Measurements from ENCODE around the gene PCBP3. TPM values are rescaled to one million over a fixed set of nuclear protein-coding genes. Genes with fewer than 3 reads are reported as not detected.
"Not testable (repeated sequence)": the region's sequence is repeated elsewhere in the genome, so short reads cannot be mapped to it uniquely, and the experiment has no call there.

PCBP3 gene
- total RNA-seq, 6 experiments from 2014 or later, result 0.37 to 1.5 (median 0.69) TPM

DNA sequence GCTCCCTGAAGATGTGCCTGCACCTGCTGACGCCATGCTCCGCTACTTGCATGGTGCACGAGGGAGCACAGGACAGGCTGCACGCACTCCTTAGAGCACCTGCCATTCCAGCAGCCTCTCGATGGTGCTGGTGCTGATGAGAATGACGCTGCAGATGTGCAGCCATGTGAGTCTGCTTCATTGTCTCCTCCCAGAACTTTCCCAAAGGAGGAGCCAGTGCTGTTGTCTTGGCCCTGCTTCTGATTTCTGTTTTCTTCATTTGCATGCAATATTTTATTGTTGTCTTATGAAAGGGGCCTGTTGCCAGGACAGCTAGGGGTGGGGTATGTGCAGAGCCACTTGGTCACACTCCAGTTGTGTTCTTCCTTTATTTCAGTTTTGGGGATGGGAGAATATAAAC is 70.1 kb downstream of the PCBP3 start:
- TF ChIP-seq, protein P1, sequence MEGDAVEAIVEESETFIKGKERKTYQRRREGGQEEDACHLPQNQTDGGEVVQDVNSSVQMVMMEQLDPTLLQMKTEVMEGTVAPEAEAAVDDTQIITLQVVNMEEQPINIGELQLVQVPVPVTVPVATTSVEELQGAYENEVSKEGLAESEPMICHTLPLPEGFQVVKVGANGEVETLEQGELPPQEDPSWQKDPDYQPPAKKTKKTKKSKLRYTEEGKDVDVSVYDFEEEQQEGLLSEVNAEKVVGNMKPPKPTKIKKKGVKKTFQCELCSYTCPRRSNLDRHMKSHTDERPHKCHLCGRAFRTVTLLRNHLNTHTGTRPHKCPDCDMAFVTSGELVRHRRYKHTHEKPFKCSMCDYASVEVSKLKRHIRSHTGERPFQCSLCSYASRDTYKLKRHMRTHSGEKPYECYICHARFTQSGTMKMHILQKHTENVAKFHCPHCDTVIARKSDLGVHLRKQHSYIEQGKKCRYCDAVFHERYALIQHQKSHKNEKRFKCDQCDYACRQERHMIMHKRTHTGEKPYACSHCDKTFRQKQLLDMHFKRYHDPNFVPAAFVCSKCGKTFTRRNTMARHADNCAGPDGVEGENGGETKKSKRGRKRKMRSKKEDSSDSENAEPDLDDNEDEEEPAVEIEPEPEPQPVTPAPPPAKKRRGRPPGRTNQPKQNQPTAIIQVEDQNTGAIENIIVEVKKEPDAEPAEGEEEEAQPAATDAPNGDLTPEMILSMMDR (IDR thresholded peaks at IDR 0.05), result no peak
- no peak for TF ChIP-seq POLR2A (IDR thresholded peaks at IDR 0.05)
- H3K27me3 ChIP-seq, result no peaks in the 10 kb centered on the region
- H3K4me3 ChIP-seq, result no peak overlapping the region
- no peaks in the 10 kb centered on the region for H3K36me3 ChIP-seq
- no peaks in the 10 kb centered on the region for H3K4me1 ChIP-seq
- H3K27ac ChIP-seq, result no peak overlapping the region
- intact Hi-C loops (cut with DNase I), result no loop called here
- ATAC-seq (no peak), DNase-seq (no peak)
- H3K9me3 ChIP-seq, result no peaks in the 10 kb centered on the region
- no CpG with 5 or more reads among the region's 6 CpGs for WGBS (ENCODE audit: insufficient coverage, low coverage, low lambda C conversion rate, missing lambda C conversion rate)

DNA sequence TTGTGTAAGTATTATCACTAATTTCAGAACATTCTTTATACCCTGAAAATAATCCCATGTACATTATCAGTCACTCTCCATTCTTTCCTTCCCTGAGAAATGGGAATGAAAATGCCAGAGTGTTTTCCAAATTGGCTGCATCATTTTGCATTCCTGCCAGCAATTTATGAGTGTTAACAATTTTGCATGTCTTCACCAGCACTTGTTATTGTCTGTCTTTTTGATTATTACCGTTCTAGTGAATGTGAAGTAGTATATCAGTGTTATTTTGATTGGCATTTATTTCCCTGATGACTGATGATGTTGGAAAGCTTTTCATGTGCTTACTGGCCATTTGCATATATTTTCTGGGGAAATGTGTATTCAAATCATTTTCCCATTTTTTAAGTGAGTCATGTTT is 71.9 kb downstream of the PCBP3 start:
- DNase-seq (no peak), ATAC-seq (no peak)
- intact Hi-C loops (cut with DNase I), result no loop called here
- Histone ChIP-seq H3K4me1 (no peaks in the 10 kb centered on the region), H3K36me3 (no peaks in the 10 kb centered on the region), H3K9me3 (no peaks in the 10 kb centered on the region), H3K27ac (no peak overlapping the region), H3K4me3 (no peak overlapping the region), H3K27me3 (no peaks in the 10 kb centered on the region)
- TF ChIP-seq, protein P1 (IDR thresholded peaks at IDR 0.05), result no peak
- no peak for TF ChIP-seq POLR2A (IDR thresholded peaks at IDR 0.05)
- WGBS (ENCODE audit: insufficient coverage, low coverage, low lambda C conversion rate, missing lambda C conversion rate), result 60% methylated on average over 1 of the region's 1 CpG

DNA sequence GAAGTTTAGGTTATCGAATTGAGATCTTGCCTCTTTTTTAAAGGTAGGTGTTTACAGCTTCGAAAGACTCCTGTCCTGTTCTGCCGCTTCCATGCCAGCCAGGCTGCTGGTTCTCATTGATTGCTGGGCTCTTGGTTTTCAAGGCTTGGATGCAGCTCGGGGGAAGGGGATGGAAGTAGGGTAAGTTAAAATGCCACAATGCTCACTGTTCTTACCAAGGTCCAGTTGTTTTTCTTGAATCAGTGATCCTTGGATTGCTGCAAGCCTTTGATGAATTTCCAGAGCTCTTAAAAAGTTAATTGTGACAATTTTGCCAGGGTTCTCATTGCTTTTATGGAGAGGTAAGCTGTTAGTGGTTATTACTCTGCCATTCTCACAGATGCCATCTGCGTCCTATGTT is 74.9 kb downstream of the PCBP3 start:
- H3K4me3 ChIP-seq, result no peak overlapping the region
- no peak overlapping the region for H3K27ac ChIP-seq
- intact Hi-C loops (cut with DNase I), result no loop called here
- TF ChIP-seq POLR2A (IDR thresholded peaks at IDR 0.05), result no peak
- TF ChIP-seq, protein P1 (IDR thresholded peaks at IDR 0.05), result no peak
- ATAC-seq, result no peak
- no peaks in the 10 kb centered on the region for H3K27me3 ChIP-seq
- H3K9me3 ChIP-seq, result no peaks in the 10 kb centered on the region
- 53% methylated on average over 5 of the region's 5 CpGs for WGBS (ENCODE audit: insufficient coverage, low coverage, low lambda C conversion rate, missing lambda C conversion rate)
- DNase-seq, result no peak
- no peaks in the 10 kb centered on the region for H3K4me1 ChIP-seq
- H3K36me3 ChIP-seq, result no peaks in the 10 kb centered on the region

DNA sequence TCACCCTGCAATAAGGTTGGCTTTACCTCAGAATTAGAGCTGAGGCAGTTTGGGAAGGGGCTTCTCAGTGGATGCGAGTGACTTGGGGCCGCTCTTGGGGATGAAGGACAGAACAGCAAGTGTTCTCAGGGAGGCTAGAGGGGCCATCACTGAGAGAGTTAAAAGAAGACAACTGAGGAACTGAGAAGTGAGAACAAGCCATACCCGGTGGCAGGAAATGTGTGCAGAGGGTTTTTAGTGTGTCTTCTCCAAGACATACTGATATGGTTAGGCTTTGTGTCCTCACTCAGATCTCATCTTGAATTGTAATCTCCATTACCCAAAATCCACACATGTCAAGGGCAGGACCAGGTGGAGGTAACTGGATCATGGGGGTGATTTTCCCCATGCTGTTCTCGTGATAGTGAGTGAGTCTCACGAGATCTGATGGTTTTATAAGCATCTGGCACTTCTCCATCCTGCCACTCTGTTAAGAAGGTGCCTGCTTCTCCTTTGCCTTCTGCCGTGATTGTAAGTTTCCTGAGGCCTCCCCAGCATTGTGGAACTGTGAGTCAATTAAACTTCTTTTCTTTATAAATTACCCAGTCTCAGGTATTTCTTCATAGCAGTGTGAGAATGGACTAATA is 75.8 kb downstream of the PCBP3 start:
- H3K36me3 ChIP-seq, result no peaks in the 10 kb centered on the region
- no peak overlapping the region for H3K27ac ChIP-seq
- 56% methylated on average over 6 of the region's 6 CpGs for WGBS (ENCODE audit: insufficient coverage, low coverage, low lambda C conversion rate, missing lambda C conversion rate)
- no peaks in the 10 kb centered on the region for H3K27me3 ChIP-seq
- H3K4me1 ChIP-seq, result no peaks in the 10 kb centered on the region
- DNase-seq (no peak), ATAC-seq (no peak)
- TF ChIP-seq, protein P1 (IDR thresholded peaks at IDR 0.05), result no peak
- TF ChIP-seq POLR2A (IDR thresholded peaks at IDR 0.05), result no peak
- H3K9me3 ChIP-seq, result no peaks in the 10 kb centered on the region
- intact Hi-C loops (cut with DNase I), result no loop called here
- H3K4me3 ChIP-seq, result no peak overlapping the region

DNA sequence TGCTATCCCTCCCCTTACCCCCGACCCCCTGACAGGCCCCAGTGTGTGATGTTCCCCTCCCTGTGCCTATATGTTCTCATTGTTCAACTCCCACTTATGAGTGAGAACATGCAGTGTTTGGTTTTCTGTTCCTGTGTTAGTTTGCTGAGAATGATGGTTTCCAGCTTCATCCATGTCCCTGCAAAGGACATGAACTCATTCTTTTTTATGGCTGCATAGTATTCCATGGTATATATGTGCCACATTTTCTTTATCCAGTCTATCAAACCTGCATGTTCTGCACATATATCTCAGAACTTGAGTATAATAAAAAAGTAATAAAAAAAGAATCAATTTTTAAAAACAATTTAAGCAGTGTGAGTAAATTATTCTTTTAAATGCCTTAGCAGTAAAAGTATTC is 76.7 kb downstream of the PCBP3 start:
- H3K27ac ChIP-seq; H3K9me3 ChIP-seq; H3K4me1 ChIP-seq; ATAC-seq; H3K4me3 ChIP-seq; H3K36me3 ChIP-seq; intact Hi-C loops (cut with DNase I); DNase-seq; H3K27me3 ChIP-seq: not testable (repeated sequence)
- WGBS (ENCODE audit: insufficient coverage, low coverage, low lambda C conversion rate, missing lambda C conversion rate), result 20% methylated on average over 1 of the region's 1 CpG

All from right lobe of liver (tissue), 6 donors.